Renal pelvis (tissue), 4 donors: ENCODE measurements around the gene HSPB6. TPM values are rescaled to one million over a fixed set of nuclear protein-coding genes. Genes with fewer than 3 reads are reported as not detected.
"Not testable (repeated sequence)": the region's sequence is repeated elsewhere in the genome, so short reads cannot be mapped to it uniquely, and the experiment has no call there.

Source experiments
- DNase-seq: peaks from one replicate; pipeline ENCODE4 v3.0.0-alpha.2; 2013
- polyA plus RNA-seq, 3 donors: library from polyadenylated mRNA; unstranded; fragments of 120-200 nt; gene quantifications; one replicate each; pipeline ENCODE4 v1.2.1, GENCODE V29; 2013; ENCODE audit not compliant: insufficient read length in 3 of 3

The HSPB6 gene
- polyA plus RNA-seq, 3 donors = 20.5 to 34.1 (median 23.3) TPM

DNA sequence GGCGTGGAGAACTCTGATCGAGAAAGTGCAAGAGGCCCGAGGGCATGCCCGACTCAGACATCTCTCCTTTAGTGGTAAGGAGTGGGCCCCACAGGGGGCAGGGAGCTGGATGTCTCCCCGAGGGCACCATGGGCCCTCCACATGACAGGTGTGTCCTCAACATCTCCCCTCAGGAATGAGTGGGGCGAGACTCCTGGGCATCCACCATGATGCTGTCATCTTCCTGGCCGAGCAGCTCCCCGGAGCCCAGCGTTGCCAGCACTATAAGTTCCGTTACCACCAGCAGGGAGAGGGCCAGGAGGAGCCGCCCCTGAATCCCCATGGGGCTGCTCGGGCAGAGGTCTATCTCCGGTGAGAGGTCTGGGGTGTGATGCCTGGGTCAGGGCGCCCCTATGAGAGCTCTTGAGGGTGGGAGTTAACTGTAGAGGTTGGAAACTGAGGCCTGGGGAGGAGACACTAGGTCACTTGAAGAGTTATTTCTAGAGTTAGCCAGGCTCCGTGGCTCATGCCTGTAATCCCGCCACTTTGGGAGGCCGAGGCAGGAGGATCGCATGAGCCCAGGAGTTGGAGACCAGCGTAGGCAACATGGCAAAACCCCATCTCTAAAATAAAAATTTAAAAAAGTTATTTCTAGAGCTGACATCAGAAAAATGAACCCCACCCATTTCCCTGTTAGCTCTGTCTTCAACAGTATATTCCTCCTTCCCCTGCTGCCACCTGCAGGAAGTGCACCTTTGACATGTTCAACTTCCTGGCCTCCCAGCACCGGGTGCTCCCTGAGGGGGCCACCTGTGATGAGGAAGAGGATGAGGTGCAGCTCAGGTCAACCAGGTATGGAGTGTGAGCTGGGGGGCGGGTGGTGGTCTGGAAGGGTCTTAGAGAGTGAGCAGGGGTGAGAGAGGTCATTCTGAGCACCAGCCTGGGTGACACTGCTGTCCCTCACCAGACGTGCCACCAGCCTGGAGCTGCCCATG is 19.6 kb downstream of the HSPB6 start:
- DNase-seq = no peak

DNA sequence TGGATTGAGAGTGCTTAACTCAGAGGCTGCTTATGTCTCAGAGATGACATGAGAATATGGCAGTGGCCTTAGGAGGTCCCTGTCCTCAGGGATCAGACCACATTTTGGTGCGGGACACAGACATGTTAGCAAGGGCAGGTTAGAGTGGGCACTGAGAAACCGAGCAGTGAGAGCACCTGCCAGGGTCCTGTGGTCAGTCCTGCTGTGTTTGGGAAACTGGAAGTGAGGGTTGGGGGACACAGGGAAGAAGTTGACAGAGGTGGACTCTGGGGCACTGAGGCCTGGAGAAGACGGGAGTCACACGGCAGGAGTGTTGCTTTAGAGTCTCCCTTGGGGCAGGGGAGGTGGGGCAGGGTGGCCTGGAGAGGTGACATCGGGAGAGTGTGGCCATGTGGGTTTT is 21.9 kb downstream of the HSPB6 start:
- no peak for DNase-seq

DNA sequence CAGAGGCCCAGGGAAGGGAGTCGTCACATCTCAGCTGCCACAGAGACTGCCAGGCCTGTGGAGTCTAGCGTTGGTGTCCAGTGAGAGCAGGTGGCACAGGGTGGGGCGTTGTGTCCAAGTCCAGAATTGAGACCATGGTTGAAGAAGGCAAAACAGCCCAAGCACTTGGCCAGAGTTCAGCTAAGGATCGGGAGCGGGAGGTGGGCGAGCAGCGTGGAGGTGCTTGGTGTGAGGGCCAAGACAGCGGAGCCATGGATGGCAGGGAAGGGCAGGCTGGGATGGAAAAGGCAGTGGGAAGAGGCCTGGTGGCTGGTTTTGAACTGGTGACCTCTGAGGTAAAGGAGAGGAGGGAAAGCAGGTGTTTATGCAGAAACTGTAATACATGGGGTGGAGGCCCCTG is 22.6 kb downstream of the HSPB6 start:
- no peak for DNase-seq

DNA sequence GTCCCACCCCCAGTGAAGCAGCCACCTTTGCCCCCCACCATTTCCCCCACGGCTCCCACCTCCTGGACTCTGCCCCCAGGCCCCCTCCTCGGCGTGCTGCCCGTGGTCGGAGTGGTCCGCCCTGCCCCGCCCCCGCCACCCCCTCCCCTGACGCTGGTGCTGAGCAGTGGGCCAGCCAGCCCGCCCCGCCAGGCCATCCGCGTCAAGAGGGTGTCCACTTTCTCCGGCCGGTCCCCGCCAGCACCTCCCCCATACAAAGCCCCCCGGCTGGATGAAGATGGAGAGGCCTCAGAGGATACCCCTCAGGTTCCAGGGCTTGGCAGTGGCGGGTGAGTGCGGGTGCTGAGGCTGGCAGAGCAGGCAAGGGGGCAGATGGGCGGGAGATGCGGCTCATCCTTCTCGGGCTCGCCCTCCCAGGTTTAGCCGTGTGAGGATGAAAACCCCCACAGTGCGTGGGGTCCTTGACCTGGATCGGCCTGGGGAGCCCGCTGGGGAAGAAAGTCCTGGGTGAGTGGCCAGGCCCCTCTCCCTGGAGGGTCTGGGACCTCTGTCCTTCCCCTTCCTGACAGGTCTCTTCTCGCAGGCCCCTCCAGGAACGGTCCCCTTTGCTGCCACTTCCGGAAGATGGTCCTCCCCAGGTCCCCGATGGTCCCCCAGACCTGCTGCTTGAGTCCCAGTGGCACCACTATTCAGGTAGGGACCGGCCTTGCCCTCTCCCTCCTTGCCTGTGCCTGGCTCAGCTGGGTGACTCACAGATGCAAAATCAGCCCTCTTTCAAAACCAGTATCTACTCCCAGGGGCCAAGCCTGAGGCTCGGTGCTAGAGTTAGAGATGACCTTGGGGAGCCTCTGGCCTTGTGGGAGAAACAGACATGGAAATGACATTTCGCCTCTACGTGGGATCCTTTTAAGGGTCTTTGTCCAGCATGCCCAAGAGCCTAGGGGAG is 23.4 kb downstream of the HSPB6 start:
- DNase-seq = no peak

DNA sequence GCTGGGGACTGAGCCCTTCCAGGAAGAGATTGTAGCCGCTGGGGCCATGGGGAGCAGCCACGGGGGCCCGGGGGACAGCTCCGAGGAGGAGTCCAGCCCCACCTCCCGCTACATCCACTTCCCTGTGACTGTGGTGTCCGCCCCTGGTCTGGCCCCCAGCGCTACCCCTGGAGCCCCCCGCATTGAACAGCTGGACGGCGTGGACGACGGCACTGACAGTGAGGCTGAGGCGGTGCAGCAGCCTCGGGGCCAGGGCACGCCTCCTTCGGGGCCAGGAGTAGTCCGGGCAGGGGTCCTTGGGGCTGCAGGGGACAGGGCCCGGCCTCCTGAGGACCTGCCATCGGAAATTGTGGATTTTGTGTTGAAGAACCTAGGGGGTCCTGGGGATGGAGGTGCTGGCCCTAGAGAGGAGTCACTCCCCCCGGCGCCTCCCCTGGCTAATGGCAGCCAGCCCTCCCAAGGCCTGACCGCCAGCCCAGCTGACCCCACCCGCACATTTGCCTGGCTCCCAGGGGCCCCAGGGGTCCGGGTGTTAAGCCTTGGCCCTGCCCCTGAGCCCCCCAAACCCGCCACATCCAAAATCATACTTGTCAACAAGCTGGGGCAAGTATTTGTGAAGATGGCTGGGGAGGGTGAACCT is 24.2 kb downstream of the HSPB6 start:
- no peak for DNase-seq

DNA sequence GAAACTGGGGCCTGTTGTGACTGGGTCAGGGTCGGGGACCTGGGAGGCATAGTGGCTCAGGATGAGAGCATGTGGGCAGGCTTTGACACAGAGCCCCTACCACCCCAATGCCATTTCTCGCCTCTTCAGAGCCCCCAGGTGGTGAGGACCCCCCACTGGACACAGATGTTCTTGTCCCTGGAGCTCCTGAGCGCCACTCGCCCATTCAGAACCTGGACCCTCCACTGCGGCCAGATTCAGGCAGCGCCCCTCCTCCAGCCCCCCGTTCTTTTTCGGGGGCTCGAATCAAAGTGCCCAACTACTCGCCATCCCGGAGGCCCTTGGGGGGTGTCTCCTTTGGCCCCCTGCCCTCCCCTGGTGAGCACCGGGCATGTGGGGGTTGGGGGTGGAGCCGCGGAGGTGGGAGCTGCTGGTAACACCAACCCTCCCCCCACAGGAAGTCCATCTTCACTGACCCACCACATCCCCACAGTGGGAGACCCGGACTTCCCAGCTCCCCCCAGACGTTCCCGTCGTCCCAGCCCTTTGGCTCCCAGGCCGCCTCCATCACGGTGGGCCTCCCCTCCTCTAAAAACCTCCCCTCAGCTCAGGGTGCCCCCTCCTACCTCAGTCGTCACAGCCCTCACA is 24.9 kb downstream of the HSPB6 start:
- DNase-seq = no peak

DNA sequence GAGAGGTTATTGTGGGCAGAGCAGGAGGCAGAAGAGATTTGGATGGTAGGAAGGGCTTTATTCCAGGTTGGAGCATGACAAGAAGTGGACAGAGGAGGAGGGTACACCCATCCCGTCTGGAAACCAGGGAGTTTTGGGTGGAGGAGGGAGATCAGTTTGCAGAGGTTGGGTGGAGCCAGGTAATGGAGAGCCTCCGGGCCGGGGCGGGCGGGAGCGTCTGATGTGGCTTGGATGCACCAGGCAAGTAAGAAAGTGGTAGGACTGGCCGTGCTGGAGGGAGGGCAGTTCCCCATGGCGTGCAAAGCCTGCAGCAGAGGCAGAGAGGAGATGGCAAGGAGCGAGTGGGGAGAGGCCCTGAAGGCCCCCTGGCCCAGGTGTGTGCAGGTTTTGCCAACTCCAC is 25.5 kb downstream of the HSPB6 start:
- DNase-seq = no peak

DNA sequence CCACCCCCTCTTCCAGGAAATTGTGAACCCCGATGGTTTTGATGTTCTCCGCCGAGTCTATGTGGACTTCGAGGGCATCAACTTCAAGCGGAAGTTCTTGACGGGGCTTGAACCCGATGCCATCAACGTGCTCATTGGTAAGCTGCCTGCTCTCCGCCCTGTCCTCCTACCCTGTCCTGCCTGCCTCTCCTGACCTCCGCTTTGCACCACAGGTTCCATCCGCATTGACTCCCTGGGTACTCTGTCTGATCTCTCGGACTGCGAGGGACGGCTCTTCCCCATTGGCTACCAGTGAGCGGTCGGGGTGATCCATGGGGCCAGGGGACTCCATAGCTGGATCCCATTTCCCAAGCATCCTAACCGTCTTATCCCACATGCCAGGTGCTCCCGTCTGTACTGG is 26.5 kb downstream of the HSPB6 start:
- no peak for DNase-seq

DNA sequence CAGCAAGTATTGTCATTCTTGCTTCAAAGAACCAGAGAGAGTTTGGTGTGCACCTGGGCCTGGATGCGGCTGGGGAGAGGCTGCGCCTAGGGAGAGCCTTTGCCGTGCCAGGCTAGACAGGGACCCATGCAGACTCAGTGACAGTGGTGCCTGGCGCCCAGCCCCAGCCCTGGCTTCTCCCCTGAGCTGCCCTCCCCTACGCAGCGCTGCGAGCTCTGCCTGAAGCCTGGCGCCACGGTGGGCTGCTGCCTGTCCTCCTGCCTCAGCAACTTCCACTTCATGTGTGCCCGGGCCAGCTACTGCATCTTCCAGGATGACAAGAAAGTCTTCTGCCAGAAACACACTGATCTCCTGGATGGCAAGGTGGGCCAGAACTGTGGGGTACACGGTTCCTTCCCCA is 27.1 kb downstream of the HSPB6 start:
- DNase-seq = no peak

DNA sequence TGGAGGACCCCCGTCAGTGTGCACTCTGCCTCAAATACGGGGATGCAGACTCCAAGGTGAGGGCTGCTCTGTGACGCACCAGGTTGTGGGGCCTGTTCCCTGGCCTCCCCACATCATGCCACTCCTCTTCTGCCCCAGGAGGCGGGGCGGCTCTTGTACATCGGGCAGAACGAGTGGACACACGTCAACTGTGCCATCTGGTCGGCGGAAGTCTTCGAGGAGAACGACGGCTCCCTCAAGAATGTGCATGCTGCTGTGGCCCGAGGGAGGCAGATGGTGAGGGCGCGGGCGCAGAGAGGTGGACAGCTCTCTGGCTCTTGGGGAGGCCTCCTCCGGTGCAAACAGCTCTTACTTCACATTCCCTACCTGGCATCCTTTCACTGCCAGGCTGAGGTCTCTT is 27.8 kb downstream of the HSPB6 start:
- no peak for DNase-seq

DNA sequence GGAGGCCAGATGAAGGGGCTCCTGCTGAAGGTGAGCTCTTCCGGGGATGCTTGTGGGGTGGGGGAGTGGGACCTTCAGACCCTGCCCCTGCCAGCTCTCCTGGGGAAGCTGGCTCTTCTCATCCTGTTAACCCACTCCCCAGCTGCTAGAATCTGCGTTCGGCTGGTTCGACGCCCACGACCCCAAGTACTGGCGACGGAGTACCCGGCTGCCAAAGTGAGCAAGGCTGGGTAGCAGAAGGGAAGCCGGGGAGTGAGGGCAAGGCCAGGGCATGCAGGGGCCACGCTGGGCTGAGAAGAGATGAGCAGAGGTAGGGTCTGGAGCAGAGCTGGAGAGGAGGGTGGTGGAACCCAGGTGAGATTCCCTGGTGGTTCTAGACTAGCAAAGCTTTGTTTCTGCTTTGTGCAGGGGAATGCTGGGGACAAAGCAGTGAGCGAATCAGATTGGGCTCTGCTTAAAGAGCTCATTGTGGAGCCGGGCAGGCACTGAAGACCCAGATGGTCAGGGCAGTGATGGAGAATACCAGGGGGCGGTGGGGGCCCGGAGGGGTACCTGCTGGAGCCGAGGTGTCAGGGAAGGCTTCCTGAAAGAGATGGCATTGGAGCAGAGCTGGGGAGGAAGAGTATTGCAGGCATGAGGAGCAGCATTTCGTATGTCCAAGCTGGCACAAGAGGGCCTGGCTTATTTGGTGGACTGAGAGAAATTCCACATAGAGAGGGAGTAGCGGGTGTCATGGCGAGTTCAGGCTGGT is 28.7 kb downstream of the HSPB6 start:
- no peak for DNase-seq

DNA sequence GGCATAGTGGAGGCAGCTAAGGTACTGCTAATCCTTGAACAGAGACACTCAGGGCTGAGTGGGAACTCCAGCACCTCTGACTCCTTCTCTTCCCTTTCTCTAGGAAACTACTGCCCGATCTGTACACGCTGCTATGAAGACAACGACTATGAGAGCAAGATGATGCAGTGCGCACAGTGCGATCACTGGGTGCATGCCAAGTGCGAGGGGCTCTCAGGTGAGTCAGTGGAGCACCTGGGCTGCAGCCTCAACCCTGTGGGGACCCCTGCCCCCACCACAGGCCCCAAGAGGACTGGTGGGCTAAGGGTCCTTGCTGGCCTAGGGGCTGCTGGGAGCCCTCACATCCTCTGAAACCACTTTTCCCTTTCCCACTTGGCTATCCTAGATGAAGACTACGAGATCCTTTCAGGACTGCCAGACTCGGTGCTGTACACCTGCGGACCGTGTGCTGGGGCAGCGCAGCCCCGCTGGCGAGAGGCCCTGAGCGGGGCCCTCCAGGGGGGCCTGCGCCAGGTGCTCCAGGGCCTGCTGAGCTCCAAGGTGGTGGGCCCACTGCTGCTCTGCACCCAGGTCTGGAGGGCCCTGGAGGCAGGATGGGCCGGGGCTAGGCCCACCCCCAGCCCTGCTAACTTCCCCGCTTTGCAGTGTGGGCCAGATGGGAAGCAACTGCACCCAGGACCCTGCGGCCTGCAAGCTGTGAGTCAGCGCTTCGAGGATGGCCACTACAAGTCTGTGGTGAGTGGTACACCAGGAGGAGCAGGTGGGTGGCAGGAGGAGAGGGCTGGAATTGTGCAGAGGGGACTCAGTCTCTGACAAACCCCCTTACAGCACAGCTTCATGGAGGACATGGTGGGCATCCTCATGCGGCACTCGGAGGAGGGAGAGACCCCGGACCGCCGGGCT is 29.5 kb downstream of the HSPB6 start:
- no peak for DNase-seq

DNA sequence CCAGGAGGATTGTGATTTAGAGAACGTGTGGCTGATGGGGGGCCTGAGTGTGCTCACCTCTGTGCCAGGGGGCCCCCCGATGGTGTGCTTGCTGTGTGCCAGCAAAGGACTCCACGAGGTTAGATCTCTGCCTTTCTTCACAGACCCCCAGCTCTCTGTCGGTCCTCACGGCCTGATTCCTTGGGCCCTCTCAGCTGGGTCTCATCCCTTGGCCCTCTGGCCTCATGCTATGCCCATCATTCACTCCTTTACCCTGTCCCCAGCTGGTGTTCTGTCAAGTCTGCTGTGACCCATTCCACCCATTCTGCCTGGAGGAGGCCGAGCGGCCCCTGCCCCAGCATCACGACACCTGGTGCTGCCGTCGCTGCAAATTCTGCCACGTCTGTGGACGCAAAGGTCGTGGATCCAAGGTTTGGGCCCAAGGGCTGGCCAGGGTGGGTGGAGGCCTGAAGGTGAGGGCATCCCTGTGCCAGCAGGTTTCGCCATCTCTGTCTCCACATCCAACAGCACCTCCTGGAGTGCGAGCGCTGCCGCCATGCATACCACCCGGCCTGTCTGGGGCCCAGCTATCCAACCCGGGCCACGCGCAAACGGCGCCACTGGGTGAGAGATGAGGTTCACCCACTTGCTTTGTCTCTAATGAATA is 31.5 kb downstream of the HSPB6 start:
- no peak for DNase-seq

DNA sequence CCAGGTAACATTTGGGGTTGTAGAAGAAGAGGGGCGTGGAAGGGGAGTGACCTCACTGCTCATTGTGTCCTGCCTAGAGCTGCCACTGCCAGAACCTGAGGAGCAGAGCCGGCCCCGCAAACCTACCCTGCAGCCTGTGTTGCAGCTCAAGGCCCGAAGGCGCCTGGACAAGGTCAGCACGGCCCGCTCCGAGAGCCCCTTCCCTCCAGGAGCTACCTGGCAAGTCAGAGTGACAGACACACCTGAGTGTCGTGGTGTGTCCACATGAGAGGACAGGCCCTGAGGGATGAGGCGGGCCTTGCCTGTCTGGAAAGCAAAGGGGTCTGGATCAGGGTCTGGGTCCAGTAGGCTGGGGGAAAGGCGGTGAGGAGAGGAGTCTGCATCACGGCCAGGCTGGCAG is 32.3 kb downstream of the HSPB6 start:
- no peak for DNase-seq

DNA sequence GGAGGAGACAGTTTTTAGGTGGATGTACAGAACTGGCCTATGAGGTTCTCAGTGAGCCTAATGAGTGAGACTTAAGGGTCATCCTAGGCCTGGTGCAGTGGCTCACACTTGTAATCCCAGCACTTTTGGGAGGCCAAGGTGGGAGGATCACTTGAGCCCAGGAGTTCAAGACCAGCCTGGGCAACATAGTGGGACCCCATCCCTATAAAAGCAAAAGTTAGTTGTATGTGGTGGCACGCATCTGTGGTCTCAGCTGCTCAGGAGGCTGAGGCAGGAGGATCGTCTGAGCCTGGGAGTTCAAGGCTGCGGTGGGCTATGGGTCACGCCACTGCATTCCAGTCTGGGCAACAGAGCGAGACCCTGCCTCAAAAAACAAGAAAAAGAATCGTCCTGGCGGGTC is 32.7 kb downstream of the HSPB6 start:
- not testable (repeated sequence) for DNase-seq

DNA sequence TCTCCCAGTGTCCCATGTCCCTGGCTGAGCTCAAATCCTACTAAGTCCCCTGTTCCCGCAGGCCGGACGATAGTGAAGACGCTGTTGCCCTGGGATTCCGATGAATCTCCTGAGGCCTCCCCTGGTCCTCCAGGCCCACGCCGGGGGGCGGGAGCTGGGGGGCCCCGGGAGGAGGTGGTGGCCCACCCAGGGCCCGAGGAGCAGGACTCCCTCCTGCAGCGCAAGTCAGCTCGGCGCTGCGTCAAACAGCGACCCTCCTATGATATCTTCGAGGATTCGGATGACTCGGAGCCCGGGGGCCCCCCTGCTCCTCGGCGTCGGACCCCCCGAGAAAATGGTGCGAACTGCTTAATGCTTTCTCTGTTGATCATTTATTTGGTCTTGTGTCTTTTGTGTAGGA is 33.2 kb downstream of the HSPB6 start:
- DNase-seq = no peak

DNA sequence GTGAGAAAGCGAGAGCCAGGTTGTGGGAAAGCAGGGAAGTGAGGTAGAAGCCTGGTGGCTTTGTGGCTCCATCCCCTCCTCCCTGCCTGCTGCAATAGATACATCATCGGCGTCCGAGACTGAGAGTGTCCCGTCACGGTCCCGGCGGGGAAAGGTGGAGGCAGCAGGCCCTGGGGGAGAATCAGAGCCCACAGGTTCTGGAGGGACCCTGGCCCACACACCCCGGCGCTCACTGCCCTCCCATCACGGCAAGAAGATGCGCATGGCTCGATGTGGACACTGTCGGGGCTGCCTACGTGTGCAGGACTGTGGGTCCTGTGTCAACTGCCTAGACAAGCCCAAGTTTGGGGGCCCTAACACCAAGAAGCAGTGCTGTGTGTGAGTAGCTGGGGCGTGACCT is 33.9 kb downstream of the HSPB6 start:
- no peak for DNase-seq

DNA sequence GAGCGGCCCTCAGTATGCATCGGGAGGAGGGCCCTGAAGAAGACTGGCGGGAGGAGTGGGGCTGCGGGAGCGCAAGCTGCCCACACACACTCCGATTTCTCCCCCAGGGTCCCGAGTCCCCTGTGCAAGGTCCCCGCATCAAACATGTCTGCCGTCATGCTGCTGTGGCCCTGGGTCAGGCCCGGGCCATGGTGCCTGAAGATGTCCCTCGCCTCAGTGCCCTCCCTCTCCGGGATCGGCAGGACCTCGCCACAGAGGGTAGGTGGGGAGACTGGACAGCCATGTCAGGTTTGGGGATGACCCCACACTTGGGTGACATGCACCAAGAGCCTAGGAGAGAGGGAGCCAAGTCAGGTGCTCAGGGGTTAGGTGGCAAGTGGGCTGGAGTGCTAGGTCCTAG is 34.4 kb downstream of the HSPB6 start:
- no peak for DNase-seq

DNA sequence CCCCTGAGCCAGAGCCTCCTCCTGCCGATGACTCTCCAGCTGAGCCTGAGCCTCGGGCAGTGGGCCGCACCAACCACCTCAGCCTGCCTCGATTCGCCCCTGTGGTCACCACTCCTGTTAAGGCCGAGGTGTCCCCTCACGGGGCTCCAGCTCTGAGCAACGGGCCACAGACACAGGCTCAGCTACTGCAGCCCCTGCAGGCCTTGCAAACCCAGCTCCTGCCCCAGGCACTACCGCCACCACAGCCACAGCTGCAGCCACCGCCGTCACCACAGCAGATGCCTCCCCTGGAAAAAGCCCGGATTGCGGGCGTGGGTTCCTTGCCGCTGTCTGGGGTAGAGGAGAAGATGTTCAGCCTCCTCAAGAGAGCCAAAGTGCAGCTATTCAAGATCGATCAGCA is 35.5 kb downstream of the HSPB6 start:
- no peak for DNase-seq
